Measurements from ENCODE around the gene RBBP5. TPM values are rescaled to one million over a fixed set of nuclear protein-coding genes. Genes with fewer than 3 reads are reported as not detected.

The RBBP5 gene
- total RNA-seq, 1 donor from 2014 or later, result 12.4 TPM

DNA sequence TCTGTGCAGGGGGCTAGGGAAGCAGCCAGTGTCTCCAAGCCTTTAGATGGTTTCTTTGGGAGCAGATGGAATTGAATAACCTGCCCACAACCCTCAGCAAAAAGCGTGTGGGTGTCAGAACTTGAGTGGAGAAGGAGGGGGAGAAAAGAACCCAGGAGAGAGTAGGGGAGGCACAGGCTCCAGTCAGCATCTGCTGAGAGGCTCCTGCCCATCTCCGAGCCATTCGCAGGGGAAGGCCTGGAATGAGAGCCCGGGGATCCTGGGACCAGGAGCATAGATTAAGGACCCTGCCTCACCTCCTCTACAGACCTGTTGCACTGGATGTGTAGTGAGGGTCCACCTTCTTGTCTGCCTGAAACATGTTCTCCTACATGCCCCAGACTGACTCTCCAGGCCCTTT is 53.8 kb downstream of the RBBP5 start:
- Mint-ChIP-seq H3K27ac (ENCODE audit: unreplicated experiment) (no peak overlapping the region), H3K9me3 (ENCODE audit: low read depth) (no peaks in the 10 kb centered on the region), H3K36me3 (ENCODE audit: low read depth) (no peaks in the 10 kb centered on the region), H3K4me1 (ENCODE audit: low read depth) (peaks cover 8% of the 10 kb centered on the region), H3K27me3 (ENCODE audit: low read depth) (peaks cover 3% of the 10 kb centered on the region), H3K4me3 (ENCODE audit: unreplicated experiment) (no peak overlapping the region)
- TF ChIP-seq, protein P1, sequence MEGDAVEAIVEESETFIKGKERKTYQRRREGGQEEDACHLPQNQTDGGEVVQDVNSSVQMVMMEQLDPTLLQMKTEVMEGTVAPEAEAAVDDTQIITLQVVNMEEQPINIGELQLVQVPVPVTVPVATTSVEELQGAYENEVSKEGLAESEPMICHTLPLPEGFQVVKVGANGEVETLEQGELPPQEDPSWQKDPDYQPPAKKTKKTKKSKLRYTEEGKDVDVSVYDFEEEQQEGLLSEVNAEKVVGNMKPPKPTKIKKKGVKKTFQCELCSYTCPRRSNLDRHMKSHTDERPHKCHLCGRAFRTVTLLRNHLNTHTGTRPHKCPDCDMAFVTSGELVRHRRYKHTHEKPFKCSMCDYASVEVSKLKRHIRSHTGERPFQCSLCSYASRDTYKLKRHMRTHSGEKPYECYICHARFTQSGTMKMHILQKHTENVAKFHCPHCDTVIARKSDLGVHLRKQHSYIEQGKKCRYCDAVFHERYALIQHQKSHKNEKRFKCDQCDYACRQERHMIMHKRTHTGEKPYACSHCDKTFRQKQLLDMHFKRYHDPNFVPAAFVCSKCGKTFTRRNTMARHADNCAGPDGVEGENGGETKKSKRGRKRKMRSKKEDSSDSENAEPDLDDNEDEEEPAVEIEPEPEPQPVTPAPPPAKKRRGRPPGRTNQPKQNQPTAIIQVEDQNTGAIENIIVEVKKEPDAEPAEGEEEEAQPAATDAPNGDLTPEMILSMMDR (IDR thresholded peaks at IDR 0.05), result no peak
- peak; percentile 35 for DNase-seq (ENCODE audit: low spot score)

DNA sequence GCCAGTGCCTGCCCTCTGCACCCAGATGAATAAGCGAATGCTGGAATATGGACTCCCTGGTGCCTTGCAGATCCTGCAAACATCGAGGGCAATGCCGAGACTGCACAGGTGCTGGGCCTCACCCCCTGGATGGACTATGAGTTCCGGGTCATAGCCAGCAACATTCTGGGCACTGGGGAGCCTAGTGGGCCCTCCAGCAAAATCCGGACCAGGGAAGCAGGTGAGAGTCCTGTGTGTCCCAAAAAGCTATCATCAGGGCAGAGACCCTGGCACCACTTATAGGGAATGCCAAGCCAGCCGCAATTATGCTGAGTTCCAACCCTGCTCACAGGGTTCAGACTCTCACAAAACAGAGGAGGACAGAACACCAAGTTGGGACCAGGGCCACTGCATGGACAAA is 54.7 kb downstream of the RBBP5 start:
- Mint-ChIP-seq H3K4me3 (ENCODE audit: unreplicated experiment) (no peak overlapping the region), H3K36me3 (ENCODE audit: low read depth) (no peaks in the 10 kb centered on the region), H3K27ac (ENCODE audit: unreplicated experiment) (no peak overlapping the region), H3K27me3 (ENCODE audit: low read depth) (peaks cover 3% of the 10 kb centered on the region), H3K9me3 (ENCODE audit: low read depth) (no peaks in the 10 kb centered on the region), H3K4me1 (ENCODE audit: low read depth) (peaks cover 8% of the 10 kb centered on the region)
- TF ChIP-seq, protein P1 (IDR thresholded peaks at IDR 0.05), result no peak
- peak; percentile 41 for DNase-seq (ENCODE audit: low spot score)

DNA sequence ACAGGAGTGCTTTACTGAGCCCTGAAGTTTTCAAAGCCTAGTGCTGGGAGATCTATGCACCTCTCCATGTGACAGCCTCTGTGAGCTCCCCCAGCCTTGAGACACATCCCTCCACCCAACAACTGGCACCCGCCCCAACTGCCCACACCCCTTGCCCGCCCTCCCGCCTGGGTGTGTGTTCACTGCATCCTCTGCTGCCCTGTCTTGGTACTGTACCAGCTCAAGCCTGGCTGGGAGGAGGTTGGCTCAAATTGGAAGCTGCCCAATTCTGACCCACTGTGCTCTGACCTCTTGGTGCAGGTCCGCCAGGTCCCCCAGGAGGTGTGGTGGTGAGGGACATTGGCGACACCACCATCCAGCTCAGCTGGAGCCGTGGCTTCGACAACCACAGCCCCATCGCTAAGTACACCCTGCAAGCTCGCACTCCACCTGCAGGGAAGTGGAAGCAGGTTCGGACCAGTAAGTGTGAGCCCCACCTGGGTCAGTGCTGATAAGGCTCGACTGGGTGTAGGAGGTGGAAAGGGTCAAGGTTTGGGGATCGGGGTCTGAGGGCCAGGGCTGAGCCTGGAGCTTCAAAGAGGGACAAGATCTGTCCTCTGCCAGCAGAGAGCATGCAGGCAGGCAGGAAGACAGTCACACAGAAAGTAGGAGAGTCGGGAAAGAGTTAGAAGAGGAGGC is 55.5 kb downstream of the RBBP5 start:
- H3K36me3 Mint-ChIP-seq (ENCODE audit: low read depth), result no peaks in the 10 kb centered on the region

DNA sequence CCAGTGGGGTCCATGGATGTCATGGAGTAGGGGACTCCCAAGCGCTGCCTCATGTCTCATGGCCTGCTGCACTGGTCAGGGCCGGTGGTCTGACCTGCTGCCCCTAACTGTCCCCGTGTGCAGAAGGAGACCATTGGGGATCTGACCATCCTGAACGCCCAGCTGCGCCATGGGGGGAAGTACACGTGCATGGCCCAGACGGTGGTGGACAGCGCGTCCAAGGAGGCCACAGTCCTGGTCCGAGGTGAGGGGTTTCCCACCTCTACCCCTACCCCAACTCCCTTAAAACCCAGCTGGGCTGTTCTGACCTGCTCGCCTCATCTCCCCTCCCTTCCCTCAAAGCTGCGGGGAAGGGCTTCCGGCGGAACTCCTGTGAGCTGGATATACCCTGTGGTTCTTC is 56.1 kb downstream of the RBBP5 start:
- H3K4me3 Mint-ChIP-seq (ENCODE audit: unreplicated experiment), result no peak overlapping the region
- H3K4me1 Mint-ChIP-seq (ENCODE audit: low read depth), result peaks cover 8% of the 10 kb centered on the region
- no peaks in the 10 kb centered on the region for H3K36me3 Mint-ChIP-seq (ENCODE audit: low read depth)
- peak; percentile 84 for DNase-seq (ENCODE audit: low spot score)
- no peak overlapping the region for H3K27ac Mint-ChIP-seq (ENCODE audit: unreplicated experiment)
- H3K9me3 Mint-ChIP-seq (ENCODE audit: low read depth), result no peaks in the 10 kb centered on the region
- TF ChIP-seq, protein P1 (IDR thresholded peaks at IDR 0.05), result no peak
- H3K27me3 Mint-ChIP-seq (ENCODE audit: low read depth), result peaks cover 3% of the 10 kb centered on the region

More for the DNA sequence above, 55.5 kb downstream of the RBBP5 start:
- TF ChIP-seq, protein P1 (IDR thresholded peaks at IDR 0.05), result peak; percentile 40
- peak; percentile 77 for DNase-seq (ENCODE audit: low spot score)
- H3K27ac Mint-ChIP-seq (ENCODE audit: unreplicated experiment), result no peak overlapping the region
- no peaks in the 10 kb centered on the region for H3K9me3 Mint-ChIP-seq (ENCODE audit: low read depth)
- H3K4me3 Mint-ChIP-seq (ENCODE audit: unreplicated experiment), result no peak overlapping the region
- peaks cover 8% of the 10 kb centered on the region for H3K4me1 Mint-ChIP-seq (ENCODE audit: low read depth)
- peaks cover 3% of the 10 kb centered on the region for H3K27me3 Mint-ChIP-seq (ENCODE audit: low read depth)

DNA sequence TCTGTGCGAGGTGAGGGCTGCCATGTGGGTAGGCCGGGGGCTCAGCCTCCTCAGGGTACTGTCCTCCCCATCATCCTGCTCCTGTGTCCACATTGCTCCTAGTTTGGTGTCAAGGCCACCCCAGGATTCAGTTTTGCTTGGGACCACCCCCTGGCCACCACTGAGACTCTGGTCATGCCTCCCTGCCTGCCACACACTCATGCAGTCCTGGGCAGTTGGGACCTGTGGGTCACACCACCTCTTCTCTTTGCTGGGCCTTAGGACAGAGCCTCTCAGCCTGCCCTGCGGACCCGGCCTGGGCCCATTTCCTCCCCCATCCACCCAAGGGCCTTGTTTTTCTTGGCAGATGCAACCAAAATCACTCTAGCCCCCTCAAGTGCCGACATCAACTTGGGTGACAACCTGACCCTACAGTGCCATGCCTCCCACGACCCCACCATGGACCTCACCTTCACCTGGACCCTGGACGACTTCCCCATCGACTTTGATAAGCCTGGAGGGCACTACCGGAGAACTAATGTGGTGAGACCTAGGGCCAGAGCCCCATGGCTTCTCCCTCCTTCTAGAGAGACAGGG is 56.9 kb downstream of the RBBP5 start:
- TF ChIP-seq, protein P1 (IDR thresholded peaks at IDR 0.05), result no peak
- Mint-ChIP-seq H3K27me3 (ENCODE audit: low read depth) (peaks cover 3% of the 10 kb centered on the region), H3K27ac (ENCODE audit: unreplicated experiment) (no peak overlapping the region), H3K9me3 (ENCODE audit: low read depth) (no peaks in the 10 kb centered on the region), H3K4me3 (ENCODE audit: unreplicated experiment) (no peak overlapping the region), H3K36me3 (ENCODE audit: low read depth) (no peaks in the 10 kb centered on the region), H3K4me1 (ENCODE audit: low read depth) (peaks cover 8% of the 10 kb centered on the region)
- peak; percentile 50 for DNase-seq (ENCODE audit: low spot score)
